Activated T-cell treated with anti-CD3 and anti-CD28 coated beads, Interleukin-2, amount 50 U/mL, for 72 hours (primary cell): Measurements from ENCODE around the gene MEF2D. TPM values are rescaled to one million over a fixed set of nuclear protein-coding genes. Genes with fewer than 3 reads are reported as not detected.

Experiments
- ATAC-seq, 2 donors: fragments of 150-1000 bp; cut with Tn5 transposase; replicated peaks in 1 of 2; 2 replicates each; pipeline ENCODE4 v1.10.0; 2021; ENCODE audit warnings: moderate library complexity in 2 of 2, mild to moderate bottlenecking in 1 of 2
- DNase-seq, 2 donors: peaks; one replicate each; pipeline ENCODE4 v3.0.0; 2021 to 2022; ENCODE audit warnings: mixed read lengths in 1 of 2
- H3K27ac Mint-ChIP-seq: one replicate; pipeline ENCODE4 v1.8.0; 2022; ENCODE audit warnings: mild to moderate bottlenecking, moderate library complexity, mixed read lengths
- H3K27me3 Mint-ChIP-seq: one replicate; pipeline ENCODE4 v1.8.0; 2022; ENCODE audit warnings: low read depth, mixed read lengths
- H3K36me3 Mint-ChIP-seq, 2 donors: one replicate each; pipeline ENCODE4 v1.8.0; 2022; ENCODE audit warnings: mixed read lengths in 2 of 2, mild to moderate bottlenecking in 1 of 2; ENCODE audit not compliant: insufficient read depth in 2 of 2
- H3K4me1 Mint-ChIP-seq: one replicate; pipeline ENCODE4 v1.8.0; 2022; ENCODE audit warnings: low read depth, mixed read lengths
- H3K4me3 Mint-ChIP-seq, 2 donors: one replicate each; pipeline ENCODE4 v1.8.0; 2022; ENCODE audit warnings: mild to moderate bottlenecking in 2 of 2, mixed read lengths in 2 of 2, moderate library complexity in 2 of 2
- H3K9me3 Mint-ChIP-seq, 2 donors: one replicate each; pipeline ENCODE4 v1.8.0; 2022; ENCODE audit warnings: mixed read lengths in 2 of 2
- total RNA-seq, 2 donors: library from RNA; stranded (reverse); gene quantifications; one replicate each; pipeline ENCODE4 v1.2.3, GENCODE V29; 2022

Gene MEF2D
- total RNA-seq, 2 donors from 2014 or later: 73.3 to 86.8 TPM

GRCh38 chr1:156477526-156478249, 22.9 kb downstream of the MEF2D start:
- Mint-ChIP-seq H3K4me1 (peaks cover 62% of the 10 kb centered on the region), H3K27ac (peak overlapping the region; percentile 49), H3K9me3 (no peaks in the 10 kb centered on the region), H3K36me3 (peaks cover 19 to 48% of the 10 kb centered on the region in 2 donors), H3K27me3 (no peaks in the 10 kb centered on the region), H3K4me3 (peak overlapping the region; percentile 23 to 36)
- DNase-seq (no peak), ATAC-seq (no peak)

GRCh38 chr1:156476501-156477298, 23.9 kb downstream of the MEF2D start:
- Mint-ChIP-seq H3K27me3 (no peaks in the 10 kb centered on the region), H3K27ac (no peak overlapping the region), H3K36me3 (peaks cover 17 to 46% of the 10 kb centered on the region in 2 donors), H3K4me1 (peaks cover 52% of the 10 kb centered on the region), H3K9me3 (no peaks in the 10 kb centered on the region), H3K4me3 (peak overlapping the region; percentile 42 to 59)
- ATAC-seq (peak; percentile 39 to 54), DNase-seq (peak; percentile 62 to 68)

GRCh38 chr1:156475568-156476500, 24.7 kb downstream of the MEF2D start:
- no peak for ATAC-seq
- Mint-ChIP-seq H3K27me3 (no peaks in the 10 kb centered on the region), H3K36me3 (peaks cover 15 to 40% of the 10 kb centered on the region in 2 donors), H3K27ac (no peak overlapping the region), H3K4me1 (peaks cover 43% of the 10 kb centered on the region), H3K9me3 (no peaks in the 10 kb centered on the region), H3K4me3 (peak overlapping the region in 1 of 2 donors; percentile 59)
- no peak for DNase-seq

- Mint-ChIP-seq H3K4me3 (no peak overlapping the region), H3K4me1 (peaks cover 35% of the 10 kb centered on the region), H3K9me3 (no peaks in the 10 kb centered on the region), H3K27ac (peak overlapping the region; percentile 44), H3K27me3 (no peaks in the 10 kb centered on the region), H3K36me3 (peaks cover 13 to 35% of the 10 kb centered on the region in 2 donors)
- DNase-seq: peak; percentile 59 to 61
- peak; percentile 74 to 76 for ATAC-seq
These were observed 25.6 kb downstream of the MEF2D start for GRCh38 chr1:156474966-156475365.

- no peak for DNase-seq
- Mint-ChIP-seq H3K9me3 (no peaks in the 10 kb centered on the region), H3K27ac (no peak overlapping the region), H3K4me3 (no peak overlapping the region), H3K27me3 (no peaks in the 10 kb centered on the region), H3K36me3 (peaks cover 13 to 27% of the 10 kb centered on the region in 2 donors), H3K4me1 (peaks cover 22% of the 10 kb centered on the region)
- no peak for ATAC-seq
These were observed 28.8 kb downstream of the MEF2D start for GRCh38 chr1:156471496-156472490.

- Mint-ChIP-seq H3K27me3 (no peaks in the 10 kb centered on the region), H3K36me3 (peaks cover 9 to 25% of the 10 kb centered on the region in 2 donors), H3K9me3 (no peaks in the 10 kb centered on the region), H3K4me1 (peaks cover 13% of the 10 kb centered on the region), H3K4me3 (no peak overlapping the region), H3K27ac (no peak overlapping the region)
- ATAC-seq: no peak
- DNase-seq: no peak
These were observed 30.1 kb downstream of the MEF2D start for GRCh38 chr1:156470473-156470872.

GRCh38 chr1:156468693-156469345, 31.8 kb downstream of the MEF2D start:
- Mint-ChIP-seq H3K27ac (no peak overlapping the region), H3K4me1 (peaks cover 4% of the 10 kb centered on the region), H3K27me3 (no peaks in the 10 kb centered on the region), H3K9me3 (no peaks in the 10 kb centered on the region), H3K4me3 (no peak overlapping the region), H3K36me3 (peaks cover 9 to 18% of the 10 kb centered on the region in 2 donors)
- ATAC-seq (peak in 1 of 2 donors; percentile 15), DNase-seq (no peak)

GRCh38 chr1:156467906-156468305, 32.7 kb downstream of the MEF2D start:
- peaks cover 4% of the 10 kb centered on the region for H3K4me1 Mint-ChIP-seq
- H3K27ac Mint-ChIP-seq: no peak overlapping the region
- no peak overlapping the region for H3K4me3 Mint-ChIP-seq
- H3K36me3 Mint-ChIP-seq: peaks cover 5 to 14% of the 10 kb centered on the region in 2 donors
- H3K9me3 Mint-ChIP-seq: no peaks in the 10 kb centered on the region
- DNase-seq: no peak
- ATAC-seq: no peak
- no peaks in the 10 kb centered on the region for H3K27me3 Mint-ChIP-seq

GRCh38 chr1:156467385-156467784, 33.2 kb downstream of the MEF2D start:
- H3K27ac Mint-ChIP-seq: no peak overlapping the region
- peaks cover 4% of the 10 kb centered on the region for H3K4me1 Mint-ChIP-seq
- H3K36me3 Mint-ChIP-seq: peaks cover 5 to 14% of the 10 kb centered on the region in 2 donors
- DNase-seq (no peak), ATAC-seq (no peak)
- H3K27me3 Mint-ChIP-seq: no peaks in the 10 kb centered on the region
- H3K4me3 Mint-ChIP-seq: no peak overlapping the region
- H3K9me3 Mint-ChIP-seq: no peaks in the 10 kb centered on the region

- Mint-ChIP-seq H3K27ac (no peak overlapping the region), H3K27me3 (no peaks in the 10 kb centered on the region), H3K4me1 (peaks cover 4% of the 10 kb centered on the region), H3K4me3 (no peak overlapping the region), H3K9me3 (no peaks in the 10 kb centered on the region), H3K36me3 (peaks cover 5 to 14% of the 10 kb centered on the region in 2 donors)
- DNase-seq (no peak), ATAC-seq (peak in 1 of 2 donors; percentile 15)
These were observed 34.7 kb downstream of the MEF2D start for GRCh38 chr1:156465747-156466365.

- no peaks in the 10 kb centered on the region for H3K27me3 Mint-ChIP-seq
- H3K4me3 Mint-ChIP-seq: no peak overlapping the region
- H3K4me1 Mint-ChIP-seq: peaks cover 4% of the 10 kb centered on the region
- peaks cover 5 to 12% of the 10 kb centered on the region in 2 donors for H3K36me3 Mint-ChIP-seq
- H3K27ac Mint-ChIP-seq: no peak overlapping the region
- H3K9me3 Mint-ChIP-seq: no peaks in the 10 kb centered on the region
- ATAC-seq (no peak), DNase-seq (no peak)
These were observed 35.6 kb downstream of the MEF2D start for GRCh38 chr1:156464825-156465452.
